GM21529 (cell line): Measurements from ENCODE around the gene RGS1.
A peak's percentile ranks its signal among the peaks of the same experiment; 100 is the strongest.

Source experiments
- ATAC-seq: cut with Tn5 transposase; IDR thresholded peaks from one replicate; pipeline ENCODE4 v1.9.1; 2021; ENCODE audit not compliant: unreplicated experiment

RGS1 gene

GRCh38 chr1:192609110-192610079 lies 33.8 kb downstream of the RGS1 start:
- peak; percentile 98 for ATAC-seq

GRCh38 chr1:192610112-192610889 lies 34.7 kb downstream of the RGS1 start:
- ATAC-seq: no peak

- peak; percentile 56 for ATAC-seq
Measured at GRCh38 chr1:192615055-192615454, 39.5 kb downstream of the RGS1 start.

- ATAC-seq: no peak
Measured at GRCh38 chr1:192620071-192620635, 44.6 kb downstream of the RGS1 start.

- ATAC-seq: peak; percentile 84
Measured at GRCh38 chr1:192626366-192627179, 51.0 kb downstream of the RGS1 start.

- ATAC-seq: no peak
Measured at GRCh38 chr1:192627901-192628300, 52.3 kb downstream of the RGS1 start.

GRCh38 chr1:192628396-192629057 lies 53.0 kb downstream of the RGS1 start:
- ATAC-seq: no peak

GRCh38 chr1:192629612-192630011 lies 54.0 kb downstream of the RGS1 start:
- ATAC-seq: no peak
